Activated CD4-positive, alpha-beta T cell treated with anti-CD3 and anti-CD28 coated beads, Interleukin-2, amount 50 U/mL, for 24 hours (primary cell): ENCODE data around the gene TNIP1.

ENCODE experiments used
- DNase-seq, 2 donors: peaks; one replicate each; pipeline ENCODE4 v3.0.0-alpha.2; 2020; ENCODE audit warnings: low read depth in 1 of 2, low spot score in 1 of 2

TNIP1 gene

DNA sequence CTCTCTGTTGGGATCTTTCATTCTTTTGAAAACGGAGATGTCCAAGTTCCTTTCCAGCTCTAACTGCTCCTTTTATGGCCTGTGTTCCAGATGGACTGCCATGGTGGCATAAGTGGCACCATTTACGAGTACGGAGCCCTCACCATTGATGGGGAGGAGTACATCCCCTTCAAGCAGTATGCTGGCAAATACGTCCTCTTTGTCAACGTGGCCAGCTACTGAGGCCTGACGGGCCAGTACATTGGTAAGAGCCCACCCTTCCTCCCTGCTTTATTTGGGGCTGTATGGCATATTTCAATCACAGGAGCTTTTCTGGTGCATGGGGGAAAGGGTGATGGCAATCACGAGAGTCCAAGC is 55.6 kb downstream of the TNIP1 start:
- DNase-seq = no peak

DNA sequence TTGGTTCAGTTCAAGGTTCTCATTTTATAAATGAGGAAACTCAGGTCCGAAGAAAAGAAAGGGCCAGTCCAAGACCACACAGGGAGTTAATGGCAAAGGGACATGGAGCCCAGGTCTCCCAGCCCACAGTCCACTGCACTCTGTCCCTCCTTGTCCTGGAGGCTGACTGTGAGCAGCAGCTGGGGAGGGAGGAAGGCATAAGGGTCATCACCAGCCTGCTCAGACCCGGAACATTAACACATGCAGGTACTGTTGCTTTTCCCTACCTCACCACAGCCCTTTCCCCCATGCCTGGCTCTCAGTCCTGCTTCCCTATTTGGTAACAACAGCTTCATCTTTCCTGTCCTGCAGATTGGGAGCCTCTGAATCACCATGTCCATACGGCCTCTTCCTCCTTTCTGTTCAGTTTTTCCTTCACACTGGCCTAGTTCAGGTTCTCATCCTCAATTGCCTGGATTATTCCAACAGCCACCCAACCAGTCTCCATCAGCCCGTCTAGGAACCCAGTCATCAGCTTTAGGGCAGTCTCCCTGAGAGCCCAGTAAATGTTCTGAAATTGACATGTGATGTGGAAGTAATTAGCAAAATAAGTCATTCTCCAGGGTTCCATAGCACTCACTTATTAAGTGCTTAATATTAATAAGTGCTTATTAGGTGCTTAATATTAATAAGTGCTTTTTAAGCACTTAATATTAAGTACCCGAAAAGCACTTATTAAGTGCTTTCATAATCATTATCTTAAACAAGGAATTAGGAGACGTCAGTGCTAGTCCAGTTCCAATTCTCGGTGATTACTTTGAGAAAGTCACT is 56.2 kb downstream of the TNIP1 start:
- DNase-seq = no peak

DNA sequence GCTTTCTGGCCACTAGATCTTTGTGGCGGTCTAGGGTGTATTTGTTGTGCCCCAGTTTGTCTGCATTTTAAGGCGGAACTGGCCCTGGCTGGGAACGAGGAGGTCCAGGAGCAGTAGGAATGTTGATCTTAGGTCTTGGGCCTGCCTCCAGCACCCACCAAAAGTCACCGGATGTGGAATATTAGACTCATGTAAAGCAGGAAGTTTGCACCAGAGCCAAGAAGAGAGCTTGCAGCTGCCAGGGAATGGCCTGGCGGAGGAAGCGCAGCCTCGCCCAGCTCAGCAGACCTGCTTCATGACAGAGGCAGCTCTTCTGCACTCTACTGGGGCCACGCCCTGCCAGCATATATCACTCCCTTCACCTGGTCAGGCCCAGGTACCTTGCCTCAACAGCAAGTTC is 57.2 kb downstream of the TNIP1 start:
- no peak for DNase-seq

DNA sequence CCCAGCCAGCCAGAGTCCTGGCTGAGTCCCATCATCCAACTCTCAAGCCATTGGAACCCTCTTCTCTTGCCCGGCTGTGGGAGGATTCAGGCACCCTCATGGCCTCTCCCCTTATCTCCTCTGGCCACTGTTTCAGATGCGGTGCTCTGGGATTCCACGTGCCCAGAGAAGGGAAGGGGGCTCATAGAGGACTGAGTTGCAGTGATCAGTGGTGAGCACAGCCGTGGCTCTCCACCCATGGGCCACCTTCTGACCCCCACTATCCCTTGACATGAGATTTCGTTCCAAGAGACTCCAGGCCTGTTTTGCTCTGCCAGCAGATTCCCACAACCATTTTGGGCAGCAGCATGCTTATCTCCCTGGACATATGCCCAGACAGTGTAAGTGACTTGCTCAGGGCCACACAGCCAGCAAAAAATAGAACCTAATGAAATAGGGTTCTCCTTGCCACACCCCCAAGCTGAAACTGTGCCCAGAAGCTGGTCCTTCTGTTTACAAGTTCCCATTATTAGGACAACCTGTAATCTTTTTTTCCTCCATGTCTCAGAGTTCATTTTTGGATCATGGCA is 57.7 kb downstream of the TNIP1 start:
- DNase-seq = no peak

DNA sequence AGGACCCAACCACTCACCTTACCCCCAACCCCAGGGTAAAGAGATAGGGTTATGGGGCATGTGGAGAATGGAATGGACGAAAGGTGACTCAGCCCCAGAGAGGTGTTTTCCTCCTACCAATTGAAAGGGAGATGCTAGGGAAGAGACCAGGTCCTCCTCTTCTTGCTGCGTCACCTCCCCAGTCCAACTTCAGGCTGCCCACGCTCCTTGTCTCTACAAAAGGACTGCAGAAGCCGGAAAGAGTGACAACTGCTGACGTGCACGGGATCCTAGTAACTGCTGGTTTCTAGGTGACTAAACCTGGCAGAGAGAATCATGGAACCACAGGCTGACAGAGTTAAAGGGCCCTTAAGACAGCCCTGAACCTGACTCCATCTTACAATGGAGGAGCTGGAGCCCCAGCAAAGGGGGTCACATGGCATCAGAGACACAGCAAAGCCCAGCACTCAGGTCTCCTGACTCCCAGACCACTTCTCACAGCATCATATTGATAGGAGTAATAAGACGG is 58.3 kb downstream of the TNIP1 start:
- no peak for DNase-seq

DNA sequence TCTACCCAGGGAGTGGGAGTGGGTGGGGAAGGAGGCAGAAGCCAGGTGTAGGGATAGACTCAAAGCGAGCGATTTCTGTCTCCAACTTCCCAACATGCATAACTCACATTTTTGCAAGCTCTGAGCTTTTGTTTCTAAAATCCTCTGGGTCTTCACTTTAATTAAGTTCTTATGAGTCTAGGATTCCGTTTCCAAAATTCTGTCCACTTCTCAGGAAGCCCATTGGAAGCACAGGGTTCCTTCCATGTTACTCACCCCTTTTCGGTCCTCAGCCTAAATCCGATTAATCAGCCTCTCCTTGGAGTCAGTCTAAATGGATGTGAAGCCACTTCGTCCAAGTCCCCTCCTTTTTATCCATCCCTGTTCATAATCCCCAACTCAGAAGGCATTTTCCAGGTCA is 59.1 kb downstream of the TNIP1 start:
- DNase-seq = no peak

DNA sequence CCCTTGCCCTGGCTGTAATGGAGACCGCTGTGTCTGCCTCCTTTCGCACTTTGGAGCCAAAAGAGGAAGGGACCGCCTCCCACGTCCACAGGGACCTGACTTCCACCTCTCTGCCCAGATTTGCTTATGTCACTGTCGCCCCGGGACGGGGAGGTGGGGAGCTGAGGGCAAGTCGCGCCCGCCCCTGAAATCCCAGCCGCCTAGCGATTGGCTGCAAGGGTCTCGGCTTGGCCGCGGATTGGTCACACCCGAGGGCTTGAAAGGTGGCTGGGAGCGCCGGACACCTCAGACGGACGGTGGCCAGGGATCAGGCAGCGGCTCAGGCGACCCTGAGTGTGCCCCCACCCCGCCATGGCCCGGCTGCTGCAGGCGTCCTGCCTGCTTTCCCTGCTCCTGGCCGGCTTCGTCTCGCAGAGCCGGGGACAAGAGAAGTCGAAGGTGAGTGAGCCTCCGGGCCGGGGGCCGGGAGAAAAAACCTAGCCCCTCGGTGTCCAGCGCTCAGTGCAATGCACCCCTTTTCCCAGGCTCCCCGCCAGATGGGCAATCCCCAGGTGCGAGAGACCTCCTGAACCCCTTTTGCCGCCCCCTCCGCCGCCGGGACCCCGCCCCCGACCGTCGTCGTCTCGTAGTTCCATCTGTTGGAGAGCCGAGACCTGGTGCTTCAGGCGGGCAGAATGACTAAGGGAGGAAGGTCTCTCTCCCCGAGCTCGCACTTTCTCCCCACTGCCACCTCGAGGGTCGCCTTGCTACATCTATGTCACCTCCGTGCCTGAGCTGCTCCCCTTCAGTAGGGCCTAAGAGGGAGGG is 60.3 kb downstream of the TNIP1 start, which contains the start of gene GPX3:
TSS of gene GPX3 (plus strand) at position 288 of the 807 bp plus-strand sequence. CDS start at position 352, 64 bp downstream.
- no peak for DNase-seq

DNA sequence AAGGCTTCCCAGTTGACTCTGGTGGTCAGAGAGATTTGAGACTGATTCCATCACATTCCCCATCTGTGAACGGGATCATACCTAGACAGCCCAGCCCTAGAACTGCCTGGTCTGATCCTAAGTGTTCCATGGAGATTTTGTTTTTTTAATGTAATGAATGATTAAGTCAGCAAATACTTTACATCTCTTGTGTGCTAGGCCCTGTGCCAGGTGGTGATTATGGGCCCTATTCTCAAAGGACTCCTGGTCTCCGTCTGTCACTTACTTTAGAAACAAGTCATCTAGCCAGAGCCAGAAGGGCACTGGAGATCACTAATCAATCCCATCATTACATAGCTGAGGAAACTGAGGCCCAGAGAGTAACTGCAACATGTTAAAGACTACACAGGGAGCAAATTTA is 61.5 kb downstream of the TNIP1 start:
- no peak for DNase-seq

DNA sequence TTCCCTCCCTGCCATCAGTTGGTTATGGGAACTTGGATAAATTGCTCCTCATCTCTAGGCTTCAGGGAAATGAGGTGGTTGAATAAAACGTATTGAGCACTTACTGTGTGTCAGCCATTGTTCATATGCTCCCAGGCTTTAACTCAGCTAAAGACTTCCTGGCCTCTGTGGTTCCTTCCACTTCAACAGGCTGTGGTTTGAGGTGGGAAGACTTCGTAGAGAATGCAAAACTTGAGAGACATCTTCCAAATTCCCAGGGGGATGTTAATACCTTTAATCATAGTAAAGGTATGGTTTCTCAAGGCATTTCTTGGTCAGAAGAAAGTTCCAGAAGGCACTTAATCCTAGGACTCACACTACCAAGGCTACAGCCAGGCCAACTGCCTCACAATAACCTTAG is 62.0 kb downstream of the TNIP1 start:
- DNase-seq = no peak

DNA sequence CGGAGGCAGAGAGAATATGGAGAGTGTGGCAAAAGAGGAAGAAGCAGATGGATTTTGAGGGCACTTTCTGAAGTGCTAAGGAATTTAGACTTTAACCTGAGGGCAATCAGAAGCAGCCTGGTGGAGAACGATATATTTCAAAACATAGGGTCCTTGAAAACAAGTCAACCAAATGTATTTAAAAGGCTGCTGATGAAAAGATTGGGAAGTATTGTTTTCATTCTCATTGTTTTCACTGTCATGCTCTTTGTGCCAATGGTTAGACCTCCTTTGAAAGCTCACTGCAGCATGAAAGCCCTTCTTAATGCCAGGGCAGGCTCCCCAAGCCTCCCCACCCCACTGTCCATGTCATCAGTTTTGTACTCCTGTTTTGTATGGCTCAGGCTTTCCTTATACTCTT is 62.9 kb downstream of the TNIP1 start:
- no peak for DNase-seq

DNA sequence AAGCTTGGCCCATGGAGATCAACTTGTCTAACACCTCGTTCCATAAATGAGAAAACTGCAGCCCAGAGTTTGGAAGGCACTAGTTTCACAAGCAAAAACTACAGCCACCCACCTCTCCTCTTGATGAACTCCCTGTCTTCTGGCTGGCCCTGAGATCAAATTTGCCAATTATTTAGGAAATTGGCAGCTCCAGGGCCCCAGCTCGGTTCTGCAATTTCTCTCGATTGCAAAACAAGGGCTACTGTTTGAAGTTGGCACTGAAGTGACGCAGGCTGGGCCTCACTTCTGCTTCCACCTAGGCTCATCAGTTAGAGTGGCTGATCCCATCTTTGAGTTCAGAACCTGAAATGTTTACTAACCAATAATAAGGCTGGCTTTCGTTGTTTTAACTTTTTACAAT is 64.1 kb downstream of the TNIP1 start:
- no peak for DNase-seq

DNA sequence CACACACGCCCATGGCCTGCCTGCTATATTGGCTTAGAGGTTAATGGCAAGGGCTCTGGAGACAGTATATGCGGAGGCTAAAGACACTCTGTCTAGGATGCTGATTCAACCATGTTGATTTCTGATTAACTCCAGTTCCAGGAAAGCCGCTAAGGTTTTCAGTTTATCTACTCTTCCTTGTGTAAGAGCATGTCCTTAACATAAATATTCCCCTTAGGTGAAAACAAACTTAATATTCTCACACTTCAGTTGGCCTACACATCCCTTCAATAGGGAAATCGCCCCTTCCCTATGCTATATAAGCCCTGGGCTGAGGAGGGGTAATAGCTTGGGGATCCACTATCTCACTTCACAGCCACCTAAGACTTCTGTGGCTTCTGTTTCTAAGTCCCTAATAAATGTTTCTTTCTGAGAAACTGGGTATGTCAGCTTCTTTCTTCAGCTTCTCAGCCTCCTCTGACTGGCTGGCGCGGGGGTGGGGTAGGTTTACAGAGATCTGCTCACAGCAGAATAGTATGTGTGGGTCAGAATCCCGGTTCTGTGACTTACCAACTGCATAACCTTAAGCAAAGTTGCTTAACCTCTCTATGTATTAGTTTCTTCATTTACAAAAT is 64.8 kb downstream of the TNIP1 start:
- no peak for DNase-seq

DNA sequence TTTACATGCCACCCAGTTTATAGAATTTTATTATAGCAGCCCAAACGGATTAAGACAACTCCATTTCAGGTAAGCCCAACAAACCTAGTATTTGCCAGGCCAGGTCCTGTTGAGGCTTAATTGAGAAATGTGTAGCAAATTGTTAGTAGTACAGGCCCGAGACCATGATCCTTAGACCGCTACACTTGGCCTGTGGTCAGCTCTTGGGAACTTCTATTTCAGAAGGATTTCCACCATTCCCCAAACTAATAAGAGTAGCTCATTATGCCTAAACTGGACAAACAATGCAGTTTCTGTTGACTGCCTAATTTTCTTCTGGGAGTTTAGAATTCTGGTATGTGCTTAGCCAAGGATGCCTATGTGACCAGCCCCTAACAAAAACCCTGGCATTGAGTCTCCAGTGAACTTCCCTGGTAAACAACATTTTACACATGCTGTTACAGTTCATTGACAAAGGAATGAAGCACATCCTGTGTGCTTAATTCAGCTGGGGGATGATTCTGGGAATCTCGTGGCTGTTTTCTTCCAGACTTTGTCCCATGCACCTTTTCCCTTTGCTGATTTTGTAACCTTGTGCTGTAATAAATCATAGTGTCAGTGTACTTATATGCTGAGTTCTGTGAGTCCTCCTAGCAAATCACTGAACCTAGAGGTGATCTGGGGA is 66.0 kb downstream of the TNIP1 start:
- DNase-seq = no peak

DNA sequence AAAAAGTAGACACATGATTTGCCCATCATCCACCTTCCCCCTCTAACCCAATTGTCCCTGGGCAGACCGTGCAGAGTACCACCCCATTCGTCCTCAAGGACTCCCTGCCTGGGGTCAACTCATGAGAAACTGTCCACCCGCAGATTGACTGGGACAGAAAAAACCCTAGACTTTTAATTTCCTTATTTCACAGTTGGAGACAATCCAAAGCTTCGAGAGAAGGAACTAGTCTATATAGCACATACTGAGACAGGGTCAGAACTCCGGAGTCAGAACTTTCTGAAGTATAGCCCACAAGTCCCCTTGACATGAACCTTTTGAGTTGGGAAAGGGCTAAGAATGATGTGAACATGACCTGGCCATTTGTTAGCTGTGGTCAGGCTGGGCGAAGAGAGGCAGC is 68.0 kb downstream of the TNIP1 start:
- no peak for DNase-seq

DNA sequence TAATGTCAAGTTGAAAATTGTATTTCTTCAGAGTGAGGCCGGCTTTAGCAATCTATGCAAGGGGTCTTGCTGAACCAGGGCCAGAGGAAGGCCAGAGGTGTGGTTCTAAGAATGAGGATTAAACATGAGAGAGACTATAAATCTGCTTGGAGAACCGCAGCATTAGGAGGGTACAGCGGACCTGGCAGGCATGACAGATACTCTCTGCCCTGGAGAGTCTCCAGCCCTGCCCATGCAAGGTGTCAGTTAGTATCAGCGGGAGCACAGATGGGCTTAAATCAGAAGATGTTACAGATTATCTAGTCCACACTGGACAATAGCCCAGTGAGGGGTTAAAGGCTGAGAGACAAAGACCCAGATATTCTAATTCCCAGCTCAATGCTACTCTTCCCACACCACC is 71.9 kb downstream of the TNIP1 start:
- DNase-seq = no peak

DNA sequence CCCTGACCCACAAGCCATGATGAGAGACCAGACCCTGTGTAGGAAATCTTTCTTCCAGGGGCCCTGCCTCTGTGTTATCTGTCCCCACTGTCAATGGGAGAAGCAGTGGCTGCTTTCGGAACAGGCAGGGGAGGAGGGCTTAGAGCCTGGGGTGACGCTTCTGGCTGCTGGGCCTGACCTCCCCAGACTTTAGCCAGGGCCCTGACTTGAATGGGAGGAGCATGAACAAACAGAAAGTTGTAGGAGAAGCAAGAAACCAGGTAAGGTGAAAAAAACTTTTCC is 72.7 kb downstream of the TNIP1 start:
- no peak for DNase-seq

DNA sequence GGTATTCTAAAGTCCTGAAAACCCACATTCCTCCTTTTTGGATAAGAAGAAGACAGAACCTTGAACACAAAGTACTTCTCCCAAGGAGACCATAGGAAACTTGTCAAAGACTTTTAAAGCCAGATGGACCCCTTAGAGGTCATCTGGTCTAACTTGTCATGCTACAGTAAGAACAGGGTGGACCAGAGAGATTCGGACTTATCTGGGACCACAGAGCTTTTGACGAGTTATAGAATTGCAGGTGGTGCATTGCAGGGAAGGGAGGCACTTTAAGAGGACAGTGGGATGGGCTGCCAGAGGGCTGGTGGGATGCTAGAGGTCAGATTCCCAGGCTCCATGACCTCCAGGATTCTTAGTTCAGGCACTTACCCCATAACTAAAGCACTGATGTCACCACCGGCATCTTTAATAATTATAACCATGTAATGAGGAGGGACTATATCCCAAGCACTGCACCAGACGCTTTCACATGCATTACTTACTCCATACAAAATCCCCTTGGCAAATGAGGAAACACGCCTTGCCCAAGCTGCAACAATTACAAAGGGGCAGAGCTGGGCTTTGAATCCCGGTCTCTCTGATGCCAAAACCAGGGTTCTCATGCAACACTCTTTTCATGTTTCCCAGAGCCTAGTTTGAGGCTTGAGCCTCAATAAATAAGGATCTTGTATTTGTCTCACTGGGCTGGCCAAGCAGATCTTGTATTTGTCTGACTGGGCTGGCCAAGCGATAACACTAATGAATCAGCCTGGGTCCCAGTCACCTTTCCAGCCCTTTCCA is 73.2 kb downstream of the TNIP1 start:
- DNase-seq = no peak

DNA sequence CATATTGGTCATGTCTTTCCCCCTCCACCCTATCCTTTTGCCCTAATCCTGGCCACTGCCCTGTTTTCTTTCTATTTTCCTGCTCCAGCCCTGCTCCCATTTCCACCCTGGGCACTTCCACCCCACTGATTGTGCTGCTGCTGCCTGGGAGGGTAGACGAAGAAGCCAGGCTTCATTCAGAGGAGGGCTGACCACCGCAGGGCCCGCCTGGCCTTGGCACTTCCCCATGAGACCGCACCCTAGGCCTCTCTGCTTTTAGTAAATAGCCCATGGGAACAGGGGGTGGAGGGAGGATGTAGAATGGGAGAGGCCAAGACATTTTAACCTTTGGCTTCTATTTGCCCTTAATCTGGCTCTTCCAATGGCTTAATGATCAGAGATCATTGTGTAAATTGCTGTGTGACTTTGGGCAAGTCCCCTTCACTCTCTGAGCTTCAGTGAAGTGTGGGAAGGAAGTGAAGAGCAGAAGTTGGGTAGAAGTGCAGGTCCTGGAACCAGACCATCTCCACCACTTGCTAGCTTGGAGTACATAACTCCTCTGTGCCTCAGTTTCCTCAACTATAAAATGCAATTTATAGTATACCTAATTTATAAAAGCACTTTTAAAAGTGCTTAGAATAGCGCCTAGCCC is 74.0 kb downstream of the TNIP1 start:
- no peak for DNase-seq

DNA sequence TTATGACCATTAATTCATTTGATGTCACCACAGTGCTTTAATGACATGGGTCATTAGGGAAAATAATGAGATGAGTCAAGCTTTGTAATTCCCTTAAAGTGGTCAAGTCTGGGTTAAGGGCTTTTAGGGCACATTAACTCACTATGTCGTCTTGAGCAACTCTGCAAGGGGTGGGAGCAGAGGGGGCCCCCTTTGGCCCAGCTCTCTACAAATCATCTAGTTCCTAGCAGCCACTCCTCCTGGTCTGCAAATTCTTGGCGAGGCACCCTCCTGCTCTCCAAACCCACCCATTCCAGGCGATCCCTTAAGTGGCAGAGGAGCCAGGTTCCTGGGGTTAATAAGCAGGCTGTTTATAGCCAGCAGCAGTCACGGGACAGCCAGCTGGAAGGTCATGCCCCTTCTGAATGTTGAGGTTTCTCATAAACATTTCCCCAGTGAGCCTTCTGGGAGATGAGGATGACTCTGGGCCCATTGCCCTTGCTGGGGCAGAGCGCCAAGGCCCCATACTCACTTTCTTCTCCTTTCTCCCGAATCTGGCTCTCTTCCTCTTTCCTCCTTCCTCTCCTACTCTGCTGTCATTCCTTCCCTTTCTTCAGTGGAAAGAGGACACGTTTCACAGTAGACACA is 74.8 kb downstream of the TNIP1 start:
- no peak for DNase-seq
